NCI-H2196 treated with DMSO at 0.1 percent for 48 hours (cell line): Measurements from ENCODE around the gene ESRRA.
A peak's percentile ranks its signal among the peaks of the same experiment; 100 is the strongest.

Experiments
- DNase-seq: peaks from one replicate; lab custom pipeline; 2025; ENCODE audit not compliant: unreplicated experiment; lab: John Stamatoyannopoulos, UW

The ESRRA gene

DNA sequence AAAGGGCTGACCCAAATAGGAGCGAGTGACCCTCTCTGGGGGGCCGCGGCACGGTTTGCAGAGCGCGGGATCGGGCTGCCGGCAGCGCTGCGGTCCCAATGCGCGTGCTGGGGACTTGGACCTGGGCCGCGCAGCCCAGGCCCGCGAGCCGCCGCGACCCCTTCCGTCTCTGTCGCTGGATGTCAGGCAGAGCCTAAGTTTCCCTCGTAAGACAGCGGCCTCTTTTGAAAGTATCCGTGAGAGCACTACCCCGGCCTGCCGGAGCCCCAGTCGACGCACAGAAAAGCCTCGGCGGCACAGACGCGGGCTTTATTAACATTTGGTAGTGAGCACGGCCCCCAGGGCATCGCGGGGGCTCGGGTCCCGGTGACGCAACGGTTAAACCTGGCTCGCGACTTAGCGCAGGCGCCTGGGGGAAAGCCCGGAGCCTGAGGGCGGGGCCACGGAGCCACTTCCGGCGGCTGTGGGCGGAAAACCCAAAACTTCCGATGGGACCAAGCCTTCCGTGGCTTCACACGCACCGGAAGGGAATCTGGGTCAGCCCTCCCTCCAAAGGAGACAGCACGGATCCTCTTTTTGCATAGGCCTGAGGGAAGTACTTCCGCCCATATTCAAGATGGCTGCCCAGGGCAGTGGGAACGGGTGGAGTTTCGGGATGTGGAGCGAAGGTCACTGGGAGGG lies 35.6 kb upstream of the ESRRA start:
- peak; percentile 99 for DNase-seq

- no peak for DNase-seq
These were observed 30.1 kb upstream of the ESRRA start for GRCh38 chr11:64275031-64275800.

DNA sequence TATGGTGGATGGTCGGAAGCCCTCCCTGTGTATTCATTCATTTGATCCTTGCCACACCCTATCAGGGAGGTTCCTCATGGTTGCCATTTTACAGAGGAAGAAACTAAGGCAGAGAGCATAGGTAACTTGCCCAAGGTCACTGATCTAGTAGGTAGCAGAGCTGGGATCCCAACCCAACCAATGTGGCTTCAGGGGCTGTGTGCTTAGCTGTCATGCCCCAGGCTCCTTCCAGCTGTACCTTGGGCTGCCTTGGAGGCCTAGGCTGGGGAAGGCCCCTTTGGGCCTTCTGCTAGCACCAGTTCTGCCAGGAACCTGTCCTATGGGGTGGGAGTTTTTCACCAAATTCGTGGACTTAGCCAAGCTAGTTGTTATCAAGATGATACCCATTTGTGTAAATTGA lies 29.5 kb upstream of the ESRRA start:
- DNase-seq, result no peak

DNA sequence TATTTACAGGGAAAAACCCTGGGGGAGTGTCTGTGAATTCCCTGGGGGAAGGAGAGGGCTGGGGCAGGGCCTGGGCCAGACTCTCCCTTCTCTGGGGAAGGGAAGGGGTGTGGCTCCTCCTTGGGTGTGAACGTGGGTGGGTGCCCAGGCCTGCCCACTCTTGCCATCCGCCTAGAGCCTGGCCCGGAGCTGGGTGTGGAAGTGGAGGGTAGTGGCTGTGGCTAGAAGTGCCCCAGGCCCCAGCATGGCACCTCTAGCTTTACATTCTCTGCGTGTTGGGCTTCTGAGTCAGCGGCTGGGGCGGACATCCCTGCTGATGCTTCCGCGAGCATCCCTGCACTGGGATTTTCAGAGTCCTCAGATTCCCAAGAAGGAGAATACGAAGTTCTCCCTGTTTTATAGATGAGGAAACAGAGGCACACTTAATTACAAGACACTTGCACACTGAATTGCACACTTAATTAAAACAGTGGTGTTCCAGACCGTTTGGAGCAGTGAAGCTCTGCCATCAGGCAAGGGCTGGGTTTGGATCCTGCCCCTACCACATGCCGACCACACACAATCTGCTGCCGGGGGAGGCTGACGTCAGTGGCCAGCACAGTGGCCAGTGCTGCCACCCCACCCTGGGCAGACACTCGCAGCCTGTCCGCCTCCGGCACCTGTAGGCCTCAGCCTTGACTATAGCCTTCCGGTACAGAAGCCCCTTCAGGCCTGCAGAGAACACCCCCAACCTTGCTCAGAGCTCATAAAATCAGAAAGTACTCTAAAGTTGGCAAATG lies 28.5 kb upstream of the ESRRA start:
- DNase-seq, result no peak

- no peak for DNase-seq
These were observed 26.6 kb upstream of the ESRRA start for GRCh38 chr11:64278576-64279190.

DNA sequence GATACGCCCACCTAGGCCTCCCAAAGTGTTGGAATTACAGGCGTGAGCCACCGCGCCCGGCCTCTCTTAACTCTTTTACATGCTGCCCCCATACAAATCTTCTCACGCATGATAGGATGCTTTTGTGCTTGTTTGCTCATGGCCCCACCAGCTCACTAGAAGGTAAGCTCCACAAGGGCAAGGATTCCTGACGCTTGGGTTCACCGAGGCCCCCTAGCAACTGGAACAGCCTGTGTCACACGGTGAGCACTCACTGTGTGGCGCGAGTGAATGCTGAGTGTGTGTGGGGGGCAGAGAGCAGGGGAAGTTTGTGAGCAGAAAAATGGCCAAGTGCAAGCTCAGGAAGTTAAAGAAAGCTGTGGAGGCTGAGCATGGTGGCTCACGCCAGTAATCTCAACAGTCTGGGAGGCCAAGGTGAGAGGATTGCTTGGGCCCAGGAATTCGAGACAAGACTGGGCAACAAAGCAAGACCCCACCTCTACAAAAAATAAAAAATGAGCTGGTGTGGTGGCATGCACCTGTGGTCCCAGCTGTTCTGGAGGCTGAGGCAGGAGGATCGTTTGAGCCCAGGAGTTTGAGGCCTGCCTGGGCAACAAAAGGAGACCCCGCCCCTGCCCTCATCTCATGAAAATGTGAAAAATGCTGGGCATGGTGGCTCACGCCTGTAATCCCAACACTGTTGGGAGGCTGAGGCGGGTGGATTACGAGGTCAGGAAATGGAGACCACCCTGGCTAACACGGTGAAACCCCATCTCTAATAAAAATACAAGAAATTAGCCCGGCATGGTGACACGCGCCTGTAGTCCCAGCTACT lies 23.2 kb upstream of the ESRRA start:
- no peak for DNase-seq

GRCh38 chr11:64283092-64283491 lies 22.2 kb upstream of the ESRRA start:
- DNase-seq, result no peak

- DNase-seq, result peak; percentile 84
These were observed 21.0 kb upstream of the ESRRA start, which contains the start of gene BAD for GRCh38 chr11:64284048-64284961. TSS of gene BAD (minus strand) at chr11:64284665. CDS start at chr11:64284368, 297 bp downstream.

GRCh38 chr11:64284962-64285884 lies 20.1 kb upstream of the ESRRA start, which contains the start of gene GPR137:
TSS of gene GPR137 (plus strand) at chr11:64285848. CDS start at chr11:64286525, 677 bp downstream.
- DNase-seq, result peak; percentile 61

- DNase-seq, result peak; percentile 54
These were observed 19.2 kb upstream of the ESRRA start for GRCh38 chr11:64285885-64286800.

DNA sequence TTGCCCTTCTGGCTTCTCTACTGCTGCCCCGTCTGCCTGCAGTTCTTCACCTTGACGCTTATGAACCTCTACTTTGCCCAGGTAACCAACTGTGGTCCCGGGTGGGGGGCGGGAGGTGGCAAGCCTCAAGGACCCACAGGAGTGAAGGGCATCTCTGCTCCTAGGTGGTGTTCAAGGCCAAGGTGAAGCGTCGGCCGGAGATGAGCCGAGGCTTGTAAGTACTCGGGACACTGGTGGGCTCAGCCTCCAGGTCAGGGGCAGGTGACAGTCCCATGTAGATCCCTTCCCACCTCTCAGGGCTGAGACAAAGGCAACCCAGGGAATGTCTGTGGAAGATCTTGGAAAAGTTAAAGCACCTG lies 18.5 kb upstream of the ESRRA start:
- no peak for DNase-seq

- DNase-seq, result no peak
These were observed 17.5 kb upstream of the ESRRA start for GRCh38 chr11:64287676-64288352.

DNA sequence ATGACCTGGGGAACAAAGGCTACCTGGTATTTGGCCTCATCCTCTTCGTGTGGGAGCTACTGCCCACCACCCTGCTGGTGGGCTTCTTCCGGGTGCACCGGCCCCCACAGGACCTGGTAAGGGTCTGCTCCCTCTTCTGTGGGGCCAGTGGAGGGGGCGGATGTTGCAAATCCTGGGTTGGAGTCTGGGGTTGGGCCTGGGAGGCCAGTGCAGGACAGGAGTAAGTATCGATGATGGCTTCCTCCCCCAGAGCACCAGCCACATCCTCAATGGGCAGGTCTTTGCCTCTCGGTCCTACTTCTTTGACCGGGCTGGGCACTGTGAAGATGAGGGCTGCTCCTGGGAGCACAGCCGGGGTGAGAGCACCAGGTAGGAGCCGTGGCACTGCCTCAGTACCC lies 17.0 kb upstream of the ESRRA start:
- no peak for DNase-seq

GRCh38 chr11:64289002-64289564 lies 16.2 kb upstream of the ESRRA start:
- DNase-seq, result no peak

- DNase-seq, result no peak
These were observed 14.7 kb upstream of the ESRRA start for GRCh38 chr11:64290352-64291261.
